Esophagus (tissue), 2 donors: ENCODE measurements around the gene NPR1. TPM values are rescaled to one million over a fixed set of nuclear protein-coding genes. Genes with fewer than 3 reads are reported as not detected.
"Not testable (repeated sequence)": the region's sequence is repeated elsewhere in the genome, so short reads cannot be mapped to it uniquely, and the experiment has no call there.

Experiments used
- H3K27ac ChIP-seq, 2 donors: one replicate each; pipeline ENCODE4 v1.5.1; 2013; ENCODE audit warnings: low read depth in 2 of 2, mild to moderate bottlenecking in 2 of 2, inconsistent platforms in 1 of 2, low read length in 1 of 2, moderate library complexity in 1 of 2
- H3K27me3 ChIP-seq, 2 donors: one replicate each; pipeline ENCODE4 v1.6.1; 2013; ENCODE audit warnings: low read length in 2 of 2, control low read depth in 1 of 2, mild to moderate bottlenecking in 1 of 2; ENCODE audit not compliant: insufficient read depth in 2 of 2, control insufficient read depth in 1 of 2
- H3K36me3 ChIP-seq, 2 donors: one replicate each; pipeline ENCODE4 v1.6.1; 2013; ENCODE audit warnings: low read length in 1 of 2; ENCODE audit not compliant: control insufficient read depth in 2 of 2, insufficient read depth in 2 of 2
- H3K4me1 ChIP-seq, 2 donors: one replicate each; pipeline ENCODE4 v1.6.1; 2013; ENCODE audit warnings: low read length in 1 of 2; ENCODE audit not compliant: control insufficient read depth in 2 of 2, insufficient read depth in 2 of 2
- H3K4me3 ChIP-seq, 2 donors: one replicate each; pipeline ENCODE4 v1.5.1; 2013; ENCODE audit warnings: low read length in 2 of 2, mild to moderate bottlenecking in 2 of 2, low read depth in 1 of 2, moderate library complexity in 1 of 2
- H3K9me3 ChIP-seq, 2 donors: one replicate each; pipeline ENCODE4 v1.6.1; 2013; ENCODE audit warnings: mild to moderate bottlenecking in 2 of 2, low read depth in 1 of 2, low read length in 1 of 2, moderate library complexity in 1 of 2; ENCODE audit not compliant: control insufficient read depth in 2 of 2, insufficient read depth in 1 of 2
- WGBS, 2 donors: extraction: QIAGEN DNeasy Blood & Tissue Kit; methylation state at CpG; one replicate each; pipeline ENCODE4 v1.1.7; 2013; 5-methylcytosine and 5-hydroxymethylcytosine counted together
- polyA plus RNA-seq, 2 donors: library from polyadenylated mRNA; stranded (reverse); fragments of 200-250 nt; gene quantifications; one replicate each; pipeline ENCODE4 v1.2.3, GENCODE V29; 2013
- donor health status: healthy with polysubstance abuse.
- donor health status: Bipolar disorder and iron deficiency.

The NPR1 gene
- polyA plus RNA-seq, 2 donors: 2.2 to 3.6 TPM

GRCh38 chr1:153699768-153700167 is 21.3 kb downstream of the NPR1 start:
- WGBS, 2 donors: 86 to 91% methylated on average over 6 of the region's 6 CpGs
- H3K4me1 ChIP-seq: peaks cover 3 to 8% of the 10 kb centered on the region in 2 donors
- no peaks in the 10 kb centered on the region for H3K36me3 ChIP-seq
- no peak overlapping the region for H3K27ac ChIP-seq
- H3K27me3 ChIP-seq: no peaks in the 10 kb centered on the region
- H3K4me3 ChIP-seq: no peak overlapping the region
- H3K9me3 ChIP-seq: no peaks in the 10 kb centered on the region

GRCh38 chr1:153705484-153705883 is 27.0 kb downstream of the NPR1 start:
- Histone ChIP-seq H3K27ac (no peak overlapping the region), H3K27me3 (no peaks in the 10 kb centered on the region), H3K4me3 (no peak overlapping the region), H3K36me3 (no peaks in the 10 kb centered on the region), H3K9me3 (no peaks in the 10 kb centered on the region), H3K4me1 (no peaks in the 10 kb centered on the region)
- WGBS, 2 donors: 68 to 78% methylated on average over 9 of the region's 9 CpGs

GRCh38 chr1:153711026-153711425 is 32.5 kb downstream of the NPR1 start:
- no peaks in the 10 kb centered on the region for H3K9me3 ChIP-seq
- H3K27me3 ChIP-seq: no peaks in the 10 kb centered on the region
- H3K36me3 ChIP-seq: no peaks in the 10 kb centered on the region
- H3K4me1 ChIP-seq: no peaks in the 10 kb centered on the region
- 46 to 62% methylated on average over 7 of the region's 7 CpGs for WGBS, 2 donors
- H3K27ac ChIP-seq: no peak overlapping the region
- no peak overlapping the region for H3K4me3 ChIP-seq

GRCh38 chr1:153716211-153716610 is 37.7 kb downstream of the NPR1 start:
- not testable (repeated sequence) for H3K4me1 ChIP-seq, H3K27ac ChIP-seq, H3K4me3 ChIP-seq, H3K9me3 ChIP-seq, H3K36me3 ChIP-seq, H3K27me3 ChIP-seq
- 81 to 84% methylated on average over 5 of the region's 5 CpGs for WGBS, 2 donors

GRCh38 chr1:153717330-153717729 is 38.8 kb downstream of the NPR1 start:
- Histone ChIP-seq H3K4me1 (no peaks in the 10 kb centered on the region), H3K4me3 (no peak overlapping the region), H3K27ac (no peak overlapping the region), H3K27me3 (no peaks in the 10 kb centered on the region), H3K9me3 (no peaks in the 10 kb centered on the region), H3K36me3 (no peaks in the 10 kb centered on the region)
- 80 to 83% methylated on average over 3 of the region's 3 CpGs for WGBS, 2 donors

- H3K4me3 ChIP-seq: no peak overlapping the region
- no peaks in the 10 kb centered on the region for H3K36me3 ChIP-seq
- H3K9me3 ChIP-seq: no peaks in the 10 kb centered on the region
- WGBS, 2 donors: 90 to 97% methylated on average over 3 of the region's 3 CpGs
- no peak overlapping the region for H3K27ac ChIP-seq
- H3K27me3 ChIP-seq: no peaks in the 10 kb centered on the region
- no peaks in the 10 kb centered on the region for H3K4me1 ChIP-seq
Observed at GRCh38 chr1:153723687-153724086, 45.2 kb downstream of the NPR1 start.

- WGBS, 2 donors: 78 to 87% methylated on average over 4 of the region's 4 CpGs
- not testable (repeated sequence) for H3K9me3 ChIP-seq
Observed at GRCh38 chr1:153724634-153725033, 46.1 kb downstream of the NPR1 start.

GRCh38 chr1:153727463-153728304 is 49.2 kb downstream of the NPR1 start, which contains the start of gene INTS3:
Gene INTS3, plus strand, starts transcription at chr1:153728050. Its CDS starts 585 bp downstream, at chr1:153728635.
- 0 to 1% methylated on average over 42 to 49 of the region's 49 CpGs for WGBS, 2 donors
- Histone ChIP-seq H3K9me3 (no peaks in the 10 kb centered on the region), H3K4me3 (peak within 1 kb of the TSS; percentile 80 to 97), H3K27ac (peak within 1 kb of the TSS; percentile 98 to 99), H3K4me1 (peaks cover 0 to 2% of the 10 kb centered on the region in 2 donors), H3K36me3 (no peaks in the 10 kb centered on the region), H3K27me3 (no peaks in the 10 kb centered on the region)

More at GRCh38 chr1:153724634-153725033, 46.1 kb downstream of the NPR1 start:
- not testable (repeated sequence) for H3K27me3 ChIP-seq, H3K36me3 ChIP-seq, H3K4me3 ChIP-seq, H3K4me1 ChIP-seq, H3K27ac ChIP-seq

GRCh38 chr1:153728305-153729066 is 50.0 kb downstream of the NPR1 start:
- H3K9me3 ChIP-seq: no peaks in the 10 kb centered on the region
- peaks cover 0 to 2% of the 10 kb centered on the region in 2 donors for H3K4me1 ChIP-seq
- peak overlapping the region; percentile 98 to 99 for H3K27ac ChIP-seq
- peak overlapping the region; percentile 80 to 97 for H3K4me3 ChIP-seq
- H3K27me3 ChIP-seq: no peaks in the 10 kb centered on the region
- WGBS, 2 donors: 0 to 1% methylated on average over 19 of the region's 19 CpGs
- no peaks in the 10 kb centered on the region for H3K36me3 ChIP-seq
